ENCODE results near the gene FOXG1. TPM values are rescaled to one million over a fixed set of nuclear protein-coding genes. Genes with fewer than 3 reads are reported as not detected.

Gene FOXG1
- polyA plus RNA-seq = not detected

GRCh38 chr14:28766469-28766955 is at the start of gene FOXG1:
FOXG1 (plus strand) TSS chr14:28766787; CDS start chr14:28767280, 493 bp downstream.
- Mint-ChIP-seq H3K4me3 (peak within 1 kb of the TSS; percentile 55 to 78 (median 65)), H3K4me1 (peaks cover 4 to 11% of the 10 kb centered on the region in 2 donors), H3K27me3 (ENCODE audit: low read depth in 3 of 3) (peaks cover 13 to 38% (median 24%) of the 10 kb centered on the region in 3 donors), H3K27ac (peak within 1 kb of the TSS in 1 of 6 donors; percentile 34), H3K9me3 (peaks cover 13 to 50% (median 35%) of the 10 kb centered on the region in 6 donors), H3K36me3 (peaks cover 0 to 7% (median 7%) of the 10 kb centered on the region in 3 donors)
- DNase-seq = no peak

GRCh38 chr14:28719130-28719529 is 47.5 kb upstream of the FOXG1 start:
- no peak overlapping the region for H3K27ac Mint-ChIP-seq
- peaks cover 0 to 2% (median 0%) of the 10 kb centered on the region in 3 donors for H3K27me3 Mint-ChIP-seq (ENCODE audit: low read depth in 3 of 3)
- H3K9me3 Mint-ChIP-seq = peaks cover 13 to 43% (median 22%) of the 10 kb centered on the region in 6 donors
- H3K4me1 Mint-ChIP-seq = no peaks in the 10 kb centered on the region
- no peak for DNase-seq
- H3K4me3 Mint-ChIP-seq = no peak overlapping the region
- no peaks in the 10 kb centered on the region for H3K36me3 Mint-ChIP-seq

- DNase-seq = no peak
- Mint-ChIP-seq H3K4me3 (no peak overlapping the region), H3K9me3 (peaks cover 6 to 24% (median 11%) of the 10 kb centered on the region in 6 donors), H3K36me3 (no peaks in the 10 kb centered on the region), H3K27me3 (ENCODE audit: low read depth in 3 of 3) (peaks cover 0 to 2% (median 0%) of the 10 kb centered on the region in 3 donors), H3K4me1 (no peaks in the 10 kb centered on the region), H3K27ac (no peak overlapping the region)
Observed at GRCh38 chr14:28731358-28731757, 35.2 kb upstream of the FOXG1 start.

GRCh38 chr14:28742171-28742846 is 24.3 kb upstream of the FOXG1 start:
- no peak for DNase-seq
- H3K4me1 Mint-ChIP-seq = no peaks in the 10 kb centered on the region
- no peak overlapping the region for H3K27ac Mint-ChIP-seq

DNA sequence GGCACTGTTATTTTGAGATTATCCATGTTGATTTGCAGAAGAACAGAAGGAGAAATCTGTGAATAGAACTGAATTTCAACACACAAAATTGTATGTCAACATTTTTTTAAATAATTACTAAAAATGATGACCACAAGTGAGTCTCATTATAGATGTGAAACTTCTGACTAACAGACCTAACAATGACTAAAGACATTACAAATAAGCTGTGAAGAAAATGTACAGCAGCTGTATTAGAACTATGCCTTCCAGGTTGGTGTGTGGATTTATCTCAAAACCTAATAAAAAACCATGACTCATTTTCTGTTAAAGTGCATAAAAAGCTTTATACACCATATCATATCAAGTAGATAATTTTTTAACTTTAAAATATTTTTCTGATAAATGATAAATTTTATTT is 22.5 kb upstream of the FOXG1 start:
- Mint-ChIP-seq H3K4me1 (no peaks in the 10 kb centered on the region), H3K27ac (no peak overlapping the region)

More at GRCh38 chr14:28742171-28742846, 24.3 kb upstream of the FOXG1 start:
- Mint-ChIP-seq H3K36me3 (peaks cover 0 to 3% (median 0%) of the 10 kb centered on the region in 3 donors), H3K9me3 (peaks cover 9 to 41% (median 17%) of the 10 kb centered on the region in 6 donors), H3K4me3 (no peak overlapping the region), H3K27me3 (ENCODE audit: low read depth in 3 of 3) (peaks cover 0 to 2% (median 0%) of the 10 kb centered on the region in 3 donors)

GRCh38 chr14:28745176-28745575 is 21.4 kb upstream of the FOXG1 start:
- no peak overlapping the region for H3K4me3 Mint-ChIP-seq
- peaks cover 0 to 3% (median 0%) of the 10 kb centered on the region in 3 donors for H3K36me3 Mint-ChIP-seq
- peaks cover 7 to 39% (median 13%) of the 10 kb centered on the region in 6 donors for H3K9me3 Mint-ChIP-seq
- H3K27me3 Mint-ChIP-seq (ENCODE audit: low read depth in 3 of 3) = peaks cover 0 to under 1% (median 0%) of the 10 kb centered on the region in 3 donors
- DNase-seq = no peak
- no peak overlapping the region for H3K27ac Mint-ChIP-seq
- H3K4me1 Mint-ChIP-seq = no peaks in the 10 kb centered on the region

More for the DNA sequence above, 22.5 kb upstream of the FOXG1 start:
- Mint-ChIP-seq H3K4me3 (no peak overlapping the region), H3K27me3 (ENCODE audit: low read depth in 3 of 3) (no peaks in the 10 kb centered on the region), H3K9me3 (peaks cover 7 to 37% (median 14%) of the 10 kb centered on the region in 6 donors), H3K36me3 (peaks cover 0 to 3% (median 0%) of the 10 kb centered on the region in 3 donors)
- DNase-seq = no peak

GRCh38 chr14:28746247-28746646 is 20.3 kb upstream of the FOXG1 start:
- DNase-seq = no peak
- H3K4me1 Mint-ChIP-seq = no peaks in the 10 kb centered on the region
- peaks cover 0 to 3% (median 0%) of the 10 kb centered on the region in 3 donors for H3K36me3 Mint-ChIP-seq
- H3K4me3 Mint-ChIP-seq = no peak overlapping the region
- no peak overlapping the region for H3K27ac Mint-ChIP-seq
- H3K9me3 Mint-ChIP-seq = peaks cover 2 to 33% (median 15%) of the 10 kb centered on the region in 6 donors
- peaks cover 0 to 1% (median 0%) of the 10 kb centered on the region in 3 donors for H3K27me3 Mint-ChIP-seq (ENCODE audit: low read depth in 3 of 3)

DNA sequence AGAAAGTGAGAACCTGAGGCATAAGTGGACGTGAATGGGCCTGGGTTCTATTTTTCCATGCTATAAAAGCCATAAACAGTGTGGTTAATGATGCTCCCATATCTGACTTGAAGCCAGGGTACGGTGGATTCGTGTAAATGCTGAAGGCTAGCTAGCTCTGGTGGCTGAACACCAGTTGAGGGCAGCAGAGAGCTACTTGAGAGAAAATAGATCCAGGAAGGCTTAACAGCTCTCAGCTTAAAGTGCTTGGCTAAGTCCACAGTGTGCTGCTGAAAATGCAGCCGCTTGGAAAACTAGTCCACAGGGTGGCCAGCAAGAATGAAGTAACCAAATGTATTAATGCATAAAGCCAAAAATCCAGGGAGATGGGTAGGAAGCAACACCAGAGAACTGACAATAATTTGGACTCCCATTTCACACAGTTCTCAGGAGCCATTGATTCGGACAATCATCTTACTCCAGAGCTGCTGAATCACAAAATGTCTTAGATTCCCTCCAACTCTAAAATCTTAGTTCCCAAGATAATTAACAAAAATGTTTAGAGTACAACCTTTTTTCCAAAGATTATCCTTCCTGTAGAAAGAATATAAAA is 15.0 kb upstream of the FOXG1 start:
- Mint-ChIP-seq H3K4me3 (no peak overlapping the region), H3K4me1 (no peaks in the 10 kb centered on the region), H3K36me3 (peaks cover 0 to 3% (median 0%) of the 10 kb centered on the region in 3 donors), H3K27me3 (ENCODE audit: low read depth in 3 of 3) (peaks cover 5 to 9% (median 8%) of the 10 kb centered on the region in 3 donors), H3K27ac (no peak overlapping the region), H3K9me3 (peaks cover 4 to 39% (median 17%) of the 10 kb centered on the region in 6 donors)
- DNase-seq = no peak

DNA sequence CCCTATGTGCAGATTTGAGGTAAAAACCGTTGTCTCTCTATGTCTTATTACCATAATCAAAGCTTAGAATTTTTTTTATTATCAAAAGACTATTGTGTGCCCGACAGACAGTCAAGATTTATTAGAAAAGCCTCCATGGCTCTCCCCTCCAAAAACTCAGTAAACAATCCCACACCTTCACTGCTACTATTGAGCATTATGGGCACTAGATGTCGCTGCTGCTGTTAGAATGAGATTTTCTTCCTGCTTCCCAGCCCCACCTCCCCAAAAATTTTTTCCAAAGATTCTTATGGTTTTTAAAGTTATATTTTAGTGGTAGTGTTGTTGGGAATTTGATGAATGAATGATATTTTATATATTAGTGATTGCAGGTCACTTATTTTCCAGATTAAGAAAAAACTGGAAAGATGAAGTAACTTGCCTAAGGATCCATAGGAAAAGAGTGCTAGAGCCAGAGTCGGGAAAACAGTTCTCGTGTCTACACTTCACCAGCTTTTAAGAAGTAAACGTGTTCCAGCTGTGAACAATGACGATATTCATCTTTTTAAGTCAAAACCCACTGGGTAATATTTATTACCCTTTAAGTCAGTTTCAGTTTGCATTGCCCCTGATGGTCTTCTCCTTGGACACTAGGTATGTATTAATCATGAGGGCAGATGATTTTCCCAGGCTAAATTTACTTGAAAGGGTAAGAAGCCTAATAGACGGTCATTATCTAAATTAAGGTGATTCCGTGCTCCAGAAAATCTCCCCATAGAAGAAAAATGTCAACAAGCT is 12.2 kb upstream of the FOXG1 start:
- Mint-ChIP-seq H3K4me3 (no peak overlapping the region), H3K9me3 (peaks cover 11 to 54% (median 26%) of the 10 kb centered on the region in 6 donors), H3K36me3 (peaks cover 0 to 4% (median 0%) of the 10 kb centered on the region in 3 donors), H3K4me1 (peaks cover 0 to 2% of the 10 kb centered on the region in 2 donors), H3K27ac (no peak overlapping the region), H3K27me3 (ENCODE audit: low read depth in 3 of 3) (peaks cover 19 to 22% (median 20%) of the 10 kb centered on the region in 3 donors)
- DNase-seq = no peak

DNA sequence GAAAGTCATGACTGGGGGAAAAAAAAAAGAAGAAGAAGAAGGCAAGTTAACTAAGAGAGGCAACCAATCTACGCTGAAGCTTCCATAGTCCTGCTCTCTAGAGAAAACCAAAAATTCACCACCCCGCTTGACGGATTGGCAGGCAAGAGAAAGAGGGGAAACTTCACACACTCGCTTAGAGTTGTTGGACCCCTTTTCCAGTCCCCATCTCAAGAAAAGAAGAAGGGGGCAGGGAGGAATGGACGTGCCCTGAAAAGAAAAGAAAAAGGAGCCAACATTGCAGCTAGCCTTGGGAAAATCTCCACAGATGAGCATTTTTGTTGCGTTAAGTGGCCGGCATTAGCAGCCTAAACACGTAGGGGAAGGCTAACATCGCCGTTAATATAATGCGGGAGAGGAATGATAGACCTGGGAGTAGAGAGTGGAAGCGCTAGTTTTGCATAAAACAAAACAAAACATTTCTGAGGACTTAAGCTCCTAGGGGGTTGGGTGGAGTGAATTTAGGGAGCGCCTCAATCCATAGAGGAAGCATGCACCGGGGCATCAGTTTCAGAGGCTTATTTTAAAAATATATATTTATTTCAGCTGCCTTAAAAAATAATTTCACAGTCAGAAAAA is 11.3 kb upstream of the FOXG1 start:
- H3K27ac Mint-ChIP-seq = no peak overlapping the region
- DNase-seq = no peak
- H3K4me3 Mint-ChIP-seq = no peak overlapping the region
- peaks cover 0 to 2% of the 10 kb centered on the region in 2 donors for H3K4me1 Mint-ChIP-seq
- peaks cover 0 to 8% (median 0%) of the 10 kb centered on the region in 3 donors for H3K36me3 Mint-ChIP-seq
- H3K9me3 Mint-ChIP-seq = peaks cover 17 to 63% (median 31%) of the 10 kb centered on the region in 6 donors
- peaks cover 18 to 26% (median 23%) of the 10 kb centered on the region in 3 donors for H3K27me3 Mint-ChIP-seq (ENCODE audit: low read depth in 3 of 3)

GRCh38 chr14:28755884-28756268 is 10.7 kb upstream of the FOXG1 start:
- Mint-ChIP-seq H3K9me3 (peaks cover 18 to 67% (median 31%) of the 10 kb centered on the region in 6 donors), H3K27ac (no peak overlapping the region), H3K27me3 (ENCODE audit: low read depth in 3 of 3) (peaks cover 18 to 27% (median 26%) of the 10 kb centered on the region in 3 donors), H3K36me3 (peaks cover 0 to 8% (median 0%) of the 10 kb centered on the region in 3 donors), H3K4me1 (peaks cover 0 to 2% of the 10 kb centered on the region in 2 donors), H3K4me3 (no peak overlapping the region)
- no peak for DNase-seq

GRCh38 chr14:28756269-28756883 is 10.2 kb upstream of the FOXG1 start:
- Mint-ChIP-seq H3K27ac (no peak overlapping the region), H3K4me1 (peaks cover 0 to 2% of the 10 kb centered on the region in 2 donors), H3K27me3 (ENCODE audit: low read depth in 3 of 3) (peaks cover 18 to 27% (median 26%) of the 10 kb centered on the region in 3 donors), H3K9me3 (peaks cover 19 to 67% (median 31%) of the 10 kb centered on the region in 6 donors), H3K36me3 (peaks cover 0 to 8% (median 0%) of the 10 kb centered on the region in 3 donors), H3K4me3 (no peak overlapping the region)
- no peak for DNase-seq

All from immature natural killer cell (primary cell).